Measurements from ENCODE around the gene UMOD.

DNA sequence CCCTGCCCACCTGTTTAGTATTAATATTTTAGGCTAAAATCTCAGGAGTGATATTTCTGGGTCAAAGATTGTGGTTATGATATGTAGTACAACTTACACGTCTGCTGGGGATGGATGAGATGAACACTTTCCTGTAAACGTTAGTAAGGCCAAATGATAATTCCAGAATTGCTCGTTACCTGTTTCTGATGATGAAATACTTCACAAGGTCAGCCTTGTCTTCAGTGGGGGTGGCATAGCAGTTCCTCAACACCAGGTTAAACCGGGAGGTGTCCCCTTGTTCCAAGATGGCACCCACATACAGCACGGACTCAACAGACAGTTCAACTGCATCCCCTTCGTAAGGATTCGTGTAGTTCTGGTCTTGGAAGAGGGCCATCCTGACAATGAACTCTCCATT, 34.5 kb downstream of the UMOD start:
- TF ChIP-seq, protein P1, sequence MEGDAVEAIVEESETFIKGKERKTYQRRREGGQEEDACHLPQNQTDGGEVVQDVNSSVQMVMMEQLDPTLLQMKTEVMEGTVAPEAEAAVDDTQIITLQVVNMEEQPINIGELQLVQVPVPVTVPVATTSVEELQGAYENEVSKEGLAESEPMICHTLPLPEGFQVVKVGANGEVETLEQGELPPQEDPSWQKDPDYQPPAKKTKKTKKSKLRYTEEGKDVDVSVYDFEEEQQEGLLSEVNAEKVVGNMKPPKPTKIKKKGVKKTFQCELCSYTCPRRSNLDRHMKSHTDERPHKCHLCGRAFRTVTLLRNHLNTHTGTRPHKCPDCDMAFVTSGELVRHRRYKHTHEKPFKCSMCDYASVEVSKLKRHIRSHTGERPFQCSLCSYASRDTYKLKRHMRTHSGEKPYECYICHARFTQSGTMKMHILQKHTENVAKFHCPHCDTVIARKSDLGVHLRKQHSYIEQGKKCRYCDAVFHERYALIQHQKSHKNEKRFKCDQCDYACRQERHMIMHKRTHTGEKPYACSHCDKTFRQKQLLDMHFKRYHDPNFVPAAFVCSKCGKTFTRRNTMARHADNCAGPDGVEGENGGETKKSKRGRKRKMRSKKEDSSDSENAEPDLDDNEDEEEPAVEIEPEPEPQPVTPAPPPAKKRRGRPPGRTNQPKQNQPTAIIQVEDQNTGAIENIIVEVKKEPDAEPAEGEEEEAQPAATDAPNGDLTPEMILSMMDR (IDR thresholded peaks at IDR 0.05): no peak
- no peak for TF ChIP-seq POLR2AphosphoS5 (IDR thresholded peaks at IDR 0.05)
- TF ChIP-seq EP300 (IDR thresholded peaks at IDR 0.05): no peak

Measured in upper lobe of left lung (tissue), 4 donors.